Lung (tissue), 12 donors: ENCODE results near the gene PRDM10. TPM values are rescaled to one million over a fixed set of nuclear protein-coding genes. Genes with fewer than 3 reads are reported as not detected.

ENCODE experiments used
- ATAC-seq: fragments of 200-7000 bp; cut with Tn5 transposase; one replicate; pipeline ENCODE4 v1.9.1; 2020; ENCODE audit warnings: moderate number of reproducible peaks; ENCODE audit not compliant: insufficient read depth, low FRiP score
- DNase-seq, 3 donors: peaks; one replicate each; pipeline ENCODE4 v3.0.0-alpha.2; 2013 to 2017
- H3K27ac ChIP-seq, 2 donors: one replicate each; pipeline ENCODE4 v1.5.1; 2013; ENCODE audit warnings: mild to moderate bottlenecking in 2 of 2, moderate library complexity in 2 of 2, control low read depth in 1 of 2, inconsistent platforms in 1 of 2, low read depth in 1 of 2, low read length in 1 of 2
- H3K27me3 ChIP-seq, 3 donors: one replicate each; pipeline ENCODE4 v1.5.1; 2013; ENCODE audit warnings: low read length in 2 of 3; ENCODE audit not compliant: control insufficient read depth in 3 of 3, insufficient read depth in 3 of 3
- H3K36me3 ChIP-seq, 4 donors: one replicate each; pipeline ENCODE4 v1.5.1; 2013; ENCODE audit warnings: low read length in 4 of 4, mild to moderate bottlenecking in 1 of 4, moderate library complexity in 1 of 4; ENCODE audit not compliant: control insufficient read depth in 4 of 4, insufficient read depth in 4 of 4
- H3K4me1 ChIP-seq, 5 donors: one replicate each; pipeline ENCODE4 v1.5.1; 2013; ENCODE audit warnings: low read length in 5 of 5, mild to moderate bottlenecking in 2 of 5, moderate library complexity in 1 of 5; ENCODE audit not compliant: control insufficient read depth in 5 of 5, insufficient read depth in 5 of 5
- H3K4me3 ChIP-seq: one replicate; pipeline ENCODE4 v1.5.1; 2013; ENCODE audit warnings: mild to moderate bottlenecking, control low read depth, moderate library complexity
- H3K9ac ChIP-seq, 2 donors: one replicate each; pipeline ENCODE4 v1.5.1; 2013; ENCODE audit warnings: low read length in 2 of 2, control low read depth in 1 of 2; ENCODE audit not compliant: insufficient read depth in 1 of 2
- H3K9me3 ChIP-seq, 4 donors: one replicate each; pipeline ENCODE4 v1.5.1; 2013; ENCODE audit warnings: low read length in 3 of 4, mild to moderate bottlenecking in 1 of 4, moderate library complexity in 1 of 4; ENCODE audit not compliant: control insufficient read depth in 4 of 4, insufficient read depth in 3 of 4
- WGBS, 2 donors: extraction: QIAGEN DNeasy Blood & Tissue Kit; methylation state at CpG; one replicate each; pipeline ENCODE4 v1.1.7; 2013; 5-methylcytosine and 5-hydroxymethylcytosine counted together
- polyA plus RNA-seq, 2 donors: library from polyadenylated mRNA; stranded (reverse); fragments of 200-250 nt; gene quantifications; one replicate each; pipeline ENCODE4 v1.2.1, GENCODE V29; 2013
- total RNA-seq, 2 donors: library from RNA; depleted of rRNA in 1 of 2; stranded (reverse); fragments of >200 nt in 1 of 2; gene quantifications; one replicate each; pipeline ENCODE4 v1.2.1, GENCODE V29; 2014 to 2021
- TF ChIP-seq, protein P1 (sequence below): IDR thresholded peaks from 2 replicates; pipeline ENCODE4 v1.5.1; 2012; ENCODE audit warnings: mild to moderate bottlenecking; ENCODE audit errors: control extremely low read depth, extremely low read depth
- donor health status: control.
- donor health status: control.
- donor health status: Bipolar disorder and iron deficiency.
- donor health status: healthy.
- donor health status: DM: yes; HTN: yes; CAD: no.

Gene PRDM10
- total and polyA plus RNA-seq, 4 donors, result 2.3 to 19.0 (median 5.7) TPM

DNA sequence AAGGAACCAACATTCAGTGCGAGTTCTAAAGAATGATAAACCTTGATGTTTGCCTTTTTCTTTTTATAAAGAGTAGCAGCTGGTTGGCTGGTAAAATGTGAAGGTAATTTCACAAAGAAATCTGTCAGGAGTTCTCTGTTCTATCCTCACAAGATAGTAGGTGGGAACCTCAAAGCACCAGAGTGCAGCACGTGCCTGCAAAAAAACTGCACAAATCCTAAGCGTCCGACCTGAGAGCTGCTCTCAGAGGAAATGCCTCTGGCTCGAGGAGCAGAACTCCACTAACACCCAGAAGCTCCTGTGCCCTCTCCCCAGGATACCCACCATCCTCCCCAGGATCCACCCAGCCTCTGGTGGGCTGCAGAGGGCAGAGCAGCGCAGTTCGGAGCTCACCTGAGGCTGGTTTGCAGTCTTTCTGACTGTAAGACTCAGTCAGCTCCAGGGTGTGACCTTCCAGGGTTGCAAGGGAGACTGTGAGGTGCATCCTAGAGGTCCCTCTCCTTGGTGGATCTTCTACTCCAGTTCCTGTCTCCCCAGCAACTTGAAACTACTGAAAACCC, 23.5 kb downstream of the PRDM10 start:
- whole genome bisulfite sequencing, 2 donors, result 75 to 84% methylated on average over 7 of the region's 7 CpGs
- ATAC-seq (no peak), DNase-seq (no peak)
- Histone ChIP-seq H3K27me3 (no peaks in the 10 kb centered on the region), H3K9ac (no peak overlapping the region), H3K36me3 (no peaks in the 10 kb centered on the region), H3K4me3 (no peak overlapping the region), H3K27ac (no peak overlapping the region), H3K9me3 (no peaks in the 10 kb centered on the region), H3K4me1 (peaks cover 0 to 2% (median 0%) of the 10 kb centered on the region in 5 donors)
- TF ChIP-seq, protein P1, sequence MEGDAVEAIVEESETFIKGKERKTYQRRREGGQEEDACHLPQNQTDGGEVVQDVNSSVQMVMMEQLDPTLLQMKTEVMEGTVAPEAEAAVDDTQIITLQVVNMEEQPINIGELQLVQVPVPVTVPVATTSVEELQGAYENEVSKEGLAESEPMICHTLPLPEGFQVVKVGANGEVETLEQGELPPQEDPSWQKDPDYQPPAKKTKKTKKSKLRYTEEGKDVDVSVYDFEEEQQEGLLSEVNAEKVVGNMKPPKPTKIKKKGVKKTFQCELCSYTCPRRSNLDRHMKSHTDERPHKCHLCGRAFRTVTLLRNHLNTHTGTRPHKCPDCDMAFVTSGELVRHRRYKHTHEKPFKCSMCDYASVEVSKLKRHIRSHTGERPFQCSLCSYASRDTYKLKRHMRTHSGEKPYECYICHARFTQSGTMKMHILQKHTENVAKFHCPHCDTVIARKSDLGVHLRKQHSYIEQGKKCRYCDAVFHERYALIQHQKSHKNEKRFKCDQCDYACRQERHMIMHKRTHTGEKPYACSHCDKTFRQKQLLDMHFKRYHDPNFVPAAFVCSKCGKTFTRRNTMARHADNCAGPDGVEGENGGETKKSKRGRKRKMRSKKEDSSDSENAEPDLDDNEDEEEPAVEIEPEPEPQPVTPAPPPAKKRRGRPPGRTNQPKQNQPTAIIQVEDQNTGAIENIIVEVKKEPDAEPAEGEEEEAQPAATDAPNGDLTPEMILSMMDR, result no peak

DNA sequence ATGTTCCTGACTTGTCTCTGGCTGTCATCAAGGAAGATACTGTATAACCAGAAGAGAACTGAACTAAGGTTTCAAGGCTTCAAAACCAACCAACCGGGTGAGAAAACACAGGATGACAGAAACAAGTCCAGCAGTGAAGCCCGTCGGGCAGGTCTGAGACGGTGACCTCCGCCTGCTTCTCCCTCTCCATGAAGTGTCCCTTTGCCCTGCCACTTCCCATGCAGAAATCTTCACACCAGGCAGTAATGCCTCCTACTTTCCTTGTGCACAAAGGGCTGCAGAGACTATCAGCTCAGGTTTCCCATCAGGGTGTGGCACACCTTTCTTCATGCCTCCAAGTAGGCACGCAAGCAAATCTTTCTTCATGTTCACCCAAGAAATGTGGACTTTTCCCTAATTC, 24.2 kb downstream of the PRDM10 start:
- no peak overlapping the region for H3K27ac ChIP-seq
- TF ChIP-seq, protein P1, result no peak
- H3K36me3 ChIP-seq, result no peaks in the 10 kb centered on the region
- WGBS, 2 donors, result 90 to 93% methylated on average over 6 of the region's 6 CpGs
- no peaks in the 10 kb centered on the region for H3K9me3 ChIP-seq
- H3K4me3 ChIP-seq, result no peak overlapping the region
- no peak for ATAC-seq
- peaks cover 0 to 4% (median 0%) of the 10 kb centered on the region in 5 donors for H3K4me1 ChIP-seq
- no peaks in the 10 kb centered on the region for H3K27me3 ChIP-seq
- no peak for DNase-seq
- no peak overlapping the region for H3K9ac ChIP-seq

- Histone ChIP-seq H3K4me3 (no peak overlapping the region), H3K9ac (no peak overlapping the region), H3K4me1 (peaks cover 0 to 4% (median 0%) of the 10 kb centered on the region in 5 donors), H3K36me3 (no peaks in the 10 kb centered on the region), H3K27ac (no peak overlapping the region), H3K9me3 (no peaks in the 10 kb centered on the region), H3K27me3 (no peaks in the 10 kb centered on the region)
- 92 to 96% methylated on average over 6 of the region's 6 CpGs for WGBS, 2 donors
- ATAC-seq (no peak), DNase-seq (no peak)
- TF ChIP-seq, protein P1, result no peak
Measured at GRCh38 chr11:129976328-129976727, 26.3 kb downstream of the PRDM10 start.

GRCh38 chr11:129975543-129975942, 27.1 kb downstream of the PRDM10 start:
- Histone ChIP-seq H3K4me3 (no peak overlapping the region), H3K27me3 (no peaks in the 10 kb centered on the region), H3K36me3 (no peaks in the 10 kb centered on the region), H3K9ac (no peak overlapping the region), H3K9me3 (no peaks in the 10 kb centered on the region), H3K27ac (no peak overlapping the region), H3K4me1 (peaks cover 0 to 4% (median 0%) of the 10 kb centered on the region in 5 donors)
- WGBS, 2 donors, result 96 to 98% methylated on average over 2 of the region's 2 CpGs
- DNase-seq (no peak), ATAC-seq (no peak)
- TF ChIP-seq, protein P1, result no peak
